Measurements from ENCODE around the gene FNIP1. TPM values are rescaled to one million over a fixed set of nuclear protein-coding genes. Genes with fewer than 3 reads are reported as not detected.
A peak's percentile ranks its signal among the peaks of the same experiment; 100 is the strongest.
"Not testable (repeated sequence)": the region's sequence is repeated elsewhere in the genome, so short reads cannot be mapped to it uniquely, and the experiment has no call there.

FNIP1 gene
- total RNA-seq, 3 donors from 2014 or later (not counting 1 experiment from before 2014, with no cell fraction given), result 49.6 to 54.6 (median 50.8) TPM

GRCh38 chr5:131745703-131746102 is 51.1 kb downstream of the FNIP1 start:
- ATAC-seq (no peak), DNase-seq (no peak)
- intact Hi-C loops (cut with micrococcal nuclease), result loop anchor here (5.0 kb wide), 1 partner anchor 52 kb away; the partner anchor contains the start of gene FNIP1
- Histone ChIP-seq H3K27me3 (ENCODE audit: control insufficient read depth, insufficient read depth, low read length) (no peaks in the 10 kb centered on the region), H3K4me1 (ENCODE audit: control insufficient read depth, insufficient read depth, low read length) (peaks cover 3% of the 10 kb centered on the region), H3K36me3 (ENCODE audit: control insufficient read depth, insufficient read depth, low read length) (peaks cover 12% of the 10 kb centered on the region), H3K4me3 (ENCODE audit: low read length) (no peak overlapping the region), H3K9me3 (ENCODE audit: control insufficient read depth, insufficient read depth, low read length) (no peaks in the 10 kb centered on the region), H3K27ac (ENCODE audit: low read length) (no peak overlapping the region)
- Mint-ChIP-seq H3K9me3 (no peaks in the 10 kb centered on the region), H3K27me3 (ENCODE audit: low read depth in 2 of 2) (no peaks in the 10 kb centered on the region), H3K4me1 (peaks cover 24 to 35% of the 10 kb centered on the region in 2 donors), H3K4me3 (no peak overlapping the region), H3K36me3 (peaks cover 7% of the 10 kb centered on the region), H3K27ac (peak overlapping the region in 1 of 2 donors; percentile 17)
- 90% methylated on average over 3 of the region's 4 CpGs for WGBS (ENCODE audit: insufficient coverage)
- TF ChIP-seq CTCF (IDR thresholded peaks at IDR 0.05), result no peak

GRCh38 chr5:131745155-131745554 is 51.7 kb downstream of the FNIP1 start:
- whole genome bisulfite sequencing (ENCODE audit: insufficient coverage), result 96% methylated on average over 3 of the region's 3 CpGs
- TF ChIP-seq CTCF (IDR thresholded peaks at IDR 0.05), result no peak
- DNase-seq, result no peak
- H3K27me3 Mint-ChIP-seq (ENCODE audit: low read depth in 2 of 2), result no peaks in the 10 kb centered on the region
- H3K4me3 ChIP-seq (ENCODE audit: low read length), result no peak overlapping the region
- H3K27me3 ChIP-seq (ENCODE audit: control insufficient read depth, insufficient read depth, low read length), result no peaks in the 10 kb centered on the region
- intact Hi-C loops (cut with micrococcal nuclease), result loop anchor here (5.0 kb wide), 1 partner anchor 52 kb away; the partner anchor contains the start of gene FNIP1
- H3K4me3 Mint-ChIP-seq, result no peak overlapping the region
- peaks cover 7% of the 10 kb centered on the region for H3K36me3 Mint-ChIP-seq
- H3K4me1 ChIP-seq (ENCODE audit: control insufficient read depth, insufficient read depth, low read length), result peaks cover 3% of the 10 kb centered on the region
- no peak for ATAC-seq
- no peaks in the 10 kb centered on the region for H3K9me3 Mint-ChIP-seq
- peaks cover 22 to 33% of the 10 kb centered on the region in 2 donors for H3K4me1 Mint-ChIP-seq
- H3K36me3 ChIP-seq (ENCODE audit: control insufficient read depth, insufficient read depth, low read length), result peaks cover 12% of the 10 kb centered on the region
- H3K27ac Mint-ChIP-seq, result no peak overlapping the region
- H3K27ac ChIP-seq (ENCODE audit: low read length), result no peak overlapping the region
- H3K9me3 ChIP-seq (ENCODE audit: control insufficient read depth, insufficient read depth, low read length), result no peaks in the 10 kb centered on the region

GRCh38 chr5:131740477-131740876 is 56.3 kb downstream of the FNIP1 start:
- intact Hi-C loops (cut with micrococcal nuclease), result no loop called here
- Mint-ChIP-seq H3K27ac (no peak overlapping the region), H3K4me1 (peaks cover 5 to 8% of the 10 kb centered on the region in 2 donors), H3K9me3 (no peaks in the 10 kb centered on the region), H3K27me3 (ENCODE audit: low read depth in 2 of 2) (no peaks in the 10 kb centered on the region), H3K4me3 (no peak overlapping the region), H3K36me3 (peaks cover 7% of the 10 kb centered on the region)
- no peak for TF ChIP-seq CTCF (IDR thresholded peaks at IDR 0.05)
- H3K27me3 ChIP-seq (ENCODE audit: control insufficient read depth, insufficient read depth, low read length), result no peaks in the 10 kb centered on the region
- 100% methylated on average over 1 of the region's 3 CpGs for WGBS (ENCODE audit: insufficient coverage)
- peaks cover 15% of the 10 kb centered on the region for H3K36me3 ChIP-seq (ENCODE audit: control insufficient read depth, insufficient read depth, low read length)
- no peak overlapping the region for H3K27ac ChIP-seq (ENCODE audit: low read length)
- no peaks in the 10 kb centered on the region for H3K9me3 ChIP-seq (ENCODE audit: control insufficient read depth, insufficient read depth, low read length)
- no peaks in the 10 kb centered on the region for H3K4me1 ChIP-seq (ENCODE audit: control insufficient read depth, insufficient read depth, low read length)
- H3K4me3 ChIP-seq (ENCODE audit: low read length), result no peak overlapping the region
- ATAC-seq, result no peak
- DNase-seq, result no peak

GRCh38 chr5:131735393-131735792 is 61.4 kb downstream of the FNIP1 start:
- H3K4me3 ChIP-seq (ENCODE audit: low read length), result no peak overlapping the region
- H3K36me3 ChIP-seq (ENCODE audit: control insufficient read depth, insufficient read depth, low read length), result peaks cover 5% of the 10 kb centered on the region
- DNase-seq, result no peak
- no peaks in the 10 kb centered on the region for H3K27me3 ChIP-seq (ENCODE audit: control insufficient read depth, insufficient read depth, low read length)
- no CpG with 5 or more reads among the region's 8 CpGs for WGBS (ENCODE audit: insufficient coverage)
- H3K4me1 ChIP-seq (ENCODE audit: control insufficient read depth, insufficient read depth, low read length), result no peaks in the 10 kb centered on the region
- Mint-ChIP-seq H3K36me3 (no peaks in the 10 kb centered on the region), H3K9me3 (no peaks in the 10 kb centered on the region), H3K27ac (no peak overlapping the region), H3K4me3 (no peak overlapping the region), H3K27me3 (ENCODE audit: low read depth in 2 of 2) (no peaks in the 10 kb centered on the region), H3K4me1 (peaks cover 0 to 8% of the 10 kb centered on the region in 2 donors)
- ATAC-seq, result no peak
- H3K9me3 ChIP-seq (ENCODE audit: control insufficient read depth, insufficient read depth, low read length), result no peaks in the 10 kb centered on the region
- intact Hi-C loops (cut with micrococcal nuclease), result no loop called here
- TF ChIP-seq CTCF (IDR thresholded peaks at IDR 0.05), result no peak
- no peak overlapping the region for H3K27ac ChIP-seq (ENCODE audit: low read length)

- WGBS (ENCODE audit: insufficient coverage), result 100% methylated on average over 3 of the region's 6 CpGs
- not testable (repeated sequence) for H3K36me3 Mint-ChIP-seq; H3K36me3 ChIP-seq (ENCODE audit: control insufficient read depth, insufficient read depth, low read length)
Observed at GRCh38 chr5:131734939-131735338, 61.9 kb downstream of the FNIP1 start.

More at GRCh38 chr5:131734939-131735338, 61.9 kb downstream of the FNIP1 start:
- H3K4me1 Mint-ChIP-seq; H3K27ac ChIP-seq (ENCODE audit: low read length); H3K4me3 ChIP-seq (ENCODE audit: low read length); DNase-seq; ATAC-seq; H3K4me3 Mint-ChIP-seq; H3K27me3 ChIP-seq (ENCODE audit: control insufficient read depth, insufficient read depth, low read length); H3K4me1 ChIP-seq (ENCODE audit: control insufficient read depth, insufficient read depth, low read length); H3K27me3 Mint-ChIP-seq (ENCODE audit: low read depth in 2 of 2); H3K9me3 ChIP-seq (ENCODE audit: control insufficient read depth, insufficient read depth, low read length); H3K27ac Mint-ChIP-seq; intact Hi-C loops (cut with micrococcal nuclease); H3K9me3 Mint-ChIP-seq: not testable (repeated sequence)

Measured in natural killer cell (primary cell).